Omental fat pad (tissue), 4 donors: Measurements from ENCODE around the gene CARD18. TPM values are rescaled to one million over a fixed set of nuclear protein-coding genes. Genes with fewer than 3 reads are reported as not detected.
"Not testable (repeated sequence)": the region's sequence is repeated elsewhere in the genome, so short reads cannot be mapped to it uniquely, and the experiment has no call there.

Experiments
- ATAC-seq: fragments of 150-250 bp; one replicate; pipeline ENCODE4 v1.9.1; 2016; ENCODE audit warnings: mild to moderate bottlenecking, moderate library complexity; ENCODE audit not compliant: low FRiP score
- DNase-seq: peaks from one replicate; pipeline ENCODE4 v3.0.0-alpha.2; 2019; ENCODE audit warnings: low spot score
- CTCF ChIP-seq, 3 donors: fragments of 450-650 bp; IDR thresholded peaks; one replicate each; pipeline ENCODE4 v1.5.1; 2016 to 2017; ENCODE audit warnings: antibody characterized with exemption in 3 of 3, mild to moderate bottlenecking in 3 of 3, moderate library complexity in 2 of 3
- total RNA-seq, 4 donors: library from RNA; depleted of rRNA; stranded (reverse); fragments of >200 nt; gene quantifications; one replicate each; pipeline ENCODE4 v1.1.0, GENCODE V29; 2016

CARD18 gene
- total RNA-seq, 4 donors from 2014 or later: not detected

DNA sequence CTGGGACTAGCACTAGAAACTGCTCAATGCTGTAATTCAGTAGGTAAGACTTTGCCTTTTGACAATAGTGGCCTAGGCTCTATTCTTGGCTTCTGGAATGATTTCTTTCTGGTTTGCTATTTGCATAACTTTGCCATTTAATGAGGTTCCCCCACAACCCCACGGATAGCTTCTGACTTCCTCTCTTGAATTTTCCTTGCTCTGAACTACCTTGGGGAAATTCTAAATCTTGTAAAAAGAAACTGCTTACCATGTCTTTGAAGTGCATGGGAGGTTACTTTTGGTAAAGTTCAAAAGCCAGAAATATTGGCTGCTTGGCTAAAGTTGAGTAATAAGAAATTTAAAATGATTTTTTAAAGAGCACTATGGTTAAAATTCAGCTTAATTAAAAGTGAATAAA, 35.3 kb downstream of the CARD18 start:
- ATAC-seq: no peak
- no peak for DNase-seq
- no peak for TF ChIP-seq CTCF (IDR thresholded peaks at IDR 0.05)

DNA sequence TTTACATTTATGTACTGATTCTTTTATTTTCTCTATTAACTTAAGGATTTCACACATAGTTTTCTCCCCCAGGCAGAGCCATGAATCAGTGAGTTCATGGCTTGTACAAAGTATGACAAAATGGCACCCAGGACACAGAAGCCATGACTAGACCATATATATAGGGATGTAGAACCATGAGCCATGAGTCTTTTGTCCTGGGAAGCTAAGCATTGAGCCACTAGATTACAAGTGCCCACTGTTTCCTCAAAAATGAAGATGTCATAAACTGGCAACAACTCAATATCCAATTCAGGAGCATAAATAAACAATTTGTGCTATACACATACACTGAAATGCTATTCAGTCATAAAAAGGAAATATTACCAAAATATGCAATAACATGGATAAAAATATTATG, 36.2 kb downstream of the CARD18 start:
- ATAC-seq (no peak), DNase-seq (no peak)
- TF ChIP-seq CTCF (IDR thresholded peaks at IDR 0.05): no peak

DNA sequence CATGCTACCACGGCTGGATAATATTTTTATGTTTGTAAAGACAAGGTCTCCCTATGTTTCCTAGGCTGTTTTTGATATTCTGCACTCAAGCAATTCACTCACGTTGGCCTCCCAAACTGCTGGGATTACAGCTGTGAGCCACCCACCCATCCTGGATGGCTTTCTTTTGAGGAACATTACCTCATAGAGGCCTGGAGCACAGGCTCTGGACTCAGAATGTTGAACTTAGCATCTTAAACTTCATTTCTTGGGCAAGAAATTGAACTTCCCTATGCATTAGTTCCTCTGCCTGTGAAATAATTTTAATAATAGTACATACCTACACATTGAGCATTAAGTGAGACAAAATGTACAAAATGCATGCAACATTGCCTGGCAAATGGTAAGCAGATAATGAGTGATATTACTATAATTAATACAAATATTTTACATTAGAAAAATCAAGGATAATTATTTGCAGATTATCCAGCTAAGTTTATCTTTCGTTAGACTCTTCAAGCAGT, 37.4 kb downstream of the CARD18 start:
- DNase-seq, ATAC-seq: not testable (repeated sequence)

- ATAC-seq: no peak
- DNase-seq: no peak
- no peak for TF ChIP-seq CTCF (IDR thresholded peaks at IDR 0.05)
These were observed 38.5 kb downstream of the CARD18 start for GRCh38 chr11:105100981-105101630.

GRCh38 chr11:105100206-105100605, 39.4 kb downstream of the CARD18 start:
- no peak for DNase-seq
- no peak for TF ChIP-seq CTCF (IDR thresholded peaks at IDR 0.05)
- no peak for ATAC-seq

DNA sequence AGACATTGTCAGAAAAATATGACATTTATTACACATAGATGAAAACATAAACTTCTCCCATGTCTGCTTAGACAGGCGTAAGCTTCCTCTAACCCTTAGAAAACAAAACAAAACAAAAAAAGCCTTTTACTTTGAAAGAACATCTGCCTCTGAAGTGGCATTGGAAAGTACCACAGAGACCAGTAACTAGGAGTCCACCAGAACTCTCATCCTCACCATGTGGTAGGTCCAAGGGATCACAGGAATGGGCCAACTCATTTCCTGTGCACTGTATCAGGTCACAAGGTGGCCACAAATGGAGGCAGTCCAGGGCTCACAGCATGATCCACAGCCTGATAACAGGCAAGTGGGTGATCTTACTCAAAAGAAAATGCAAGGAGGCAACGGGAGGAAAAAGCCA, 40.0 kb downstream of the CARD18 start:
- not testable (repeated sequence) for DNase-seq, ATAC-seq

GRCh38 chr11:105092256-105093239, 47.0 kb downstream of the CARD18 start:
- no peak for TF ChIP-seq CTCF (IDR thresholded peaks at IDR 0.05)
- ATAC-seq (no peak), DNase-seq (no peak)

Other genes starting within 250 kb of the CARD18 start
- gene CASP12, start 241.3 kb downstream of the CARD18 start, total RNA-seq: 1 to 10 TPM in 2 of 4 donors, under 1 TPM in 1, not detected in 1; 0.65 to 5.5 (median 2.4) TPM
- 100 to 1,000 TPM; 122 to 297 (median 226) TPM for gene CASP4, start 171.2 kb downstream of the CARD18 start, total RNA-seq
- gene CASP5, start 116.6 kb downstream of the CARD18 start, total RNA-seq: 1 to 10 TPM in 1 of 4 donors, under 1 TPM in 1, not detected in 2; 0.72 to 3.9 TPM
- gene CASP1, start 104.6 kb downstream of the CARD18 start, total RNA-seq: 10 to 100 TPM; 12.1 to 28.4 (median 20.8) TPM
- 10 to 100 TPM in 3 of 4 donors, 1 to 10 TPM in 1; 8.8 to 22.2 (median 11.8) TPM for gene CARD16, start 94.4 kb downstream of the CARD18 start, total RNA-seq